Measurements from ENCODE around the gene ARL8B. TPM values are rescaled to one million over a fixed set of nuclear protein-coding genes. Genes with fewer than 3 reads are reported as not detected.

ARL8B gene
- polyA plus RNA-seq, 1 of the 3 experiments (the other 2 are of a cell fraction) = 21.9 TPM

GRCh38 chr3:5155241-5155640, 33.1 kb downstream of the ARL8B start (continued):
- no peak for TF ChIP-seq REST (IDR thresholded peaks at IDR 0.05; ENCODE audit: low read depth, low read length)

GRCh38 chr3:5160321-5160720, 38.2 kb downstream of the ARL8B start:
- Histone ChIP-seq H3K4me1 (ENCODE audit: control insufficient read depth in 1 of 2, insufficient read depth in 2 of 2, low read depth in 1 of 2, low read length in 1 of 2) (peaks cover 6 to 25% of the 10 kb centered on the region in 2 experiments; a peak in 3 of 4 replicates), H2AFZ (ENCODE audit: low read depth) (no peak overlapping the region), H3K9me3 (no peaks in the 10 kb centered on the region), H3K9ac (no peak overlapping the region), H3K79me2 (ENCODE audit: insufficient read depth) (peaks cover 96% of the 10 kb centered on the region), H3K27me3 (ENCODE audit: insufficient read depth) (no peaks in the 10 kb centered on the region), H3K9me2 (no peaks in the 10 kb centered on the region), H3K36me3 (replicated peaks in 1 of 2; ENCODE audit: control insufficient read depth in 1 of 2, insufficient read depth in 2 of 2, low read length in 1 of 2) (no peaks in the 10 kb centered on the region), H3K4me3 (ENCODE audit: low read depth in 2 of 2, low read length in 1 of 2) (no peak overlapping the region), H3K27ac (ENCODE audit: low read depth in 2 of 2, low read length in 1 of 2) (no peak overlapping the region), H3F3A (replicated peaks; ENCODE audit: insufficient read depth) (peaks cover 11% of the 10 kb centered on the region), H4K20me1 (ENCODE audit: insufficient read depth) (peaks cover 78% of the 10 kb centered on the region), H3K4me2 (no peak overlapping the region)
- WGBS (ENCODE audit: low lambda C conversion rate) = 94% methylated on average over 3 of the region's 3 CpGs
- ChIA-PET CTCF (no interaction called here), POLR2A (no interaction called here)
- DNase-seq = no peak
- TF ChIP-seq EZH2phosphoT487 (IDR thresholded peaks at IDR 0.05; ENCODE audit: borderline replicate concordance, low read depth) (no peak), USF1 (IDR thresholded peaks at IDR 0.05; ENCODE audit: borderline replicate concordance, low read depth) (no peak), RAD21 (IDR thresholded peaks at IDR 0.05; ENCODE audit: low read length) (no peak), NFIC (IDR thresholded peaks at IDR 0.05; ENCODE audit: borderline replicate concordance) (no peak), CTCF (IDR thresholded peaks at IDR 0.05) (no peak), ZBTB33 (IDR thresholded peaks at IDR 0.05; ENCODE audit: borderline replicate concordance, low read depth) (no peak)
